CD4-positive, alpha-beta T cell treated with Interferon alpha-2 for 1 hour (primary cell): ENCODE results near the gene AKR1A1.
"Not testable (repeated sequence)": the region's sequence is repeated elsewhere in the genome, so short reads cannot be mapped to it uniquely, and the experiment has no call there.

ENCODE experiments used
- DNase-seq, 2 donors: peaks; one replicate each; pipeline ENCODE4 v3.0.0-alpha.2; 2020 to 2022

AKR1A1 gene

GRCh38 chr1:45523975-45524374 is 26.7 kb upstream of the AKR1A1 start:
- not testable (repeated sequence) for DNase-seq

- no peak for DNase-seq
Observed at GRCh38 chr1:45526135-45526644, 24.4 kb upstream of the AKR1A1 start.

GRCh38 chr1:45530632-45531135 is 19.9 kb upstream of the AKR1A1 start:
- DNase-seq = no peak

- DNase-seq = no peak
Observed at GRCh38 chr1:45531873-45532272, 18.8 kb upstream of the AKR1A1 start.

GRCh38 chr1:45535988-45536766 is 14.4 kb upstream of the AKR1A1 start:
- DNase-seq = no peak

GRCh38 chr1:45536886-45537285 is 13.7 kb upstream of the AKR1A1 start:
- no peak for DNase-seq

- DNase-seq = no peak
Observed at GRCh38 chr1:45541193-45541592, 9.4 kb upstream of the AKR1A1 start.

- DNase-seq = no peak
Observed at GRCh38 chr1:45542591-45542990, 8.0 kb upstream of the AKR1A1 start.

GRCh38 chr1:45543581-45544417 is 6.8 kb upstream of the AKR1A1 start:
- DNase-seq = peak; percentile 77 to 79

- no peak for DNase-seq
Observed at GRCh38 chr1:45544530-45544929, 6.1 kb upstream of the AKR1A1 start.

GRCh38 chr1:45545019-45545493 is 5.6 kb upstream of the AKR1A1 start:
- no peak for DNase-seq

- no peak for DNase-seq
Observed at GRCh38 chr1:45545553-45546310, 4.9 kb upstream of the AKR1A1 start.

GRCh38 chr1:45551684-45552083 is 1.1 kb downstream of the AKR1A1 start:
- no peak for DNase-seq

- DNase-seq = no peak
Observed at GRCh38 chr1:45552331-45552730, 1.7 kb downstream of the AKR1A1 start.

- DNase-seq = no peak
Observed at GRCh38 chr1:45554198-45554597, 3.6 kb downstream of the AKR1A1 start.

- DNase-seq = no peak
Observed at GRCh38 chr1:45557422-45557944, 6.9 kb downstream of the AKR1A1 start.

- DNase-seq = no peak
Observed at GRCh38 chr1:45563843-45564242, 13.2 kb downstream of the AKR1A1 start.

GRCh38 chr1:45566722-45567121 is 16.1 kb downstream of the AKR1A1 start:
- no peak for DNase-seq

GRCh38 chr1:45567911-45568310 is 17.3 kb downstream of the AKR1A1 start:
- no peak for DNase-seq

GRCh38 chr1:45568421-45568820 is 17.8 kb downstream of the AKR1A1 start:
- no peak for DNase-seq

- DNase-seq = no peak
Observed at GRCh38 chr1:45569571-45569961, 18.9 kb downstream of the AKR1A1 start.

GRCh38 chr1:45569962-45570581 is 19.4 kb downstream of the AKR1A1 start:
- DNase-seq = peak; percentile 72 to 80
